Karpas-422 (cell line): ENCODE measurements around the gene TBC1D13. TPM values are rescaled to one million over a fixed set of nuclear protein-coding genes. Genes with fewer than 3 reads are reported as not detected.

ENCODE experiments used
- DNase-seq: peaks from one replicate; pipeline ENCODE4 v3.0.0-alpha.2; 2015
- H2AFZ ChIP-seq: fragments of 200-600 bp; sonication (generic); 2 replicates; pipeline ENCODE4 v1.6.1; 2014; ENCODE audit warnings: antibody characterized with exemption, low read length, mixed read lengths
- H3K27ac ChIP-seq: fragments of 200-600 bp; sonication (generic); 2 replicates; pipeline ENCODE4 v1.5.1; 2014; ENCODE audit warnings: mild to moderate bottlenecking, low read length, moderate library complexity
- H3K27me3 ChIP-seq: fragments of 200-600 bp; sonication (generic); 2 replicates; pipeline ENCODE4 v1.6.1; 2014; ENCODE audit warnings: low read length, mixed read lengths
- H3K36me3 ChIP-seq: fragments of 200-600 bp; sonication (generic); 2 replicates; pipeline ENCODE4 v1.6.1; 2014; ENCODE audit warnings: low read length, mixed read lengths; ENCODE audit not compliant: insufficient read depth
- H3K4me1 ChIP-seq: fragments of 200-600 bp; sonication (generic); 2 replicates; pipeline ENCODE4 v1.6.1; 2014; ENCODE audit warnings: mild to moderate bottlenecking, low read length, mixed read lengths
- H3K4me2 ChIP-seq: fragments of 200-600 bp; sonication (generic); 2 replicates; pipeline ENCODE4 v1.6.1; 2014; ENCODE audit warnings: low read length, low read depth, mild to moderate bottlenecking; ENCODE audit not compliant: poor library complexity, severe bottlenecking
- H3K4me3 ChIP-seq: fragments of 200-600 bp; sonication (generic); 2 replicates; pipeline ENCODE4 v1.5.1; 2014; ENCODE audit warnings: mild to moderate bottlenecking, antibody characterized with exemption, low read length, mixed read lengths
- H3K79me2 ChIP-seq: fragments of 200-600 bp; sonication (generic); 2 replicates; pipeline ENCODE4 v1.6.1; 2014; ENCODE audit warnings: mild to moderate bottlenecking, low read length, mixed read lengths
- H3K9ac ChIP-seq: fragments of 200-600 bp; sonication (generic); 2 replicates; pipeline ENCODE4 v1.6.0; 2014; ENCODE audit warnings: low read length
- H3K9me2 ChIP-seq: fragments of 200-600 bp; sonication (generic), shearing (Covaris generic); replicated peaks from 2 replicates; pipeline ENCODE4 v1.6.0; 2014; ENCODE audit warnings: mild to moderate bottlenecking, low read length, moderate library complexity; ENCODE audit not compliant: insufficient read depth
- H3K9me3 ChIP-seq: fragments of 300-700, 200-600 bp; sonication (generic); 2 replicates; pipeline ENCODE4 v1.6.1; 2014; ENCODE audit warnings: low read length, mixed read lengths
- H4K20me1 ChIP-seq: fragments of 200-600 bp; sonication (generic); 2 replicates; pipeline ENCODE4 v1.6.1; 2014; ENCODE audit warnings: mild to moderate bottlenecking, antibody characterized with exemption, low read length, low read depth; ENCODE audit not compliant: insufficient read depth
- total RNA-seq: library from RNA; depleted of rRNA; stranded (reverse); fragments of >200 nt; shearing (Covaris generic); gene quantifications from 2 replicates; pipeline ENCODE4 v1.2.3, GENCODE V29; 2014; ENCODE audit warnings: low replicate concordance; rRNA removed

Gene TBC1D13, protein sequence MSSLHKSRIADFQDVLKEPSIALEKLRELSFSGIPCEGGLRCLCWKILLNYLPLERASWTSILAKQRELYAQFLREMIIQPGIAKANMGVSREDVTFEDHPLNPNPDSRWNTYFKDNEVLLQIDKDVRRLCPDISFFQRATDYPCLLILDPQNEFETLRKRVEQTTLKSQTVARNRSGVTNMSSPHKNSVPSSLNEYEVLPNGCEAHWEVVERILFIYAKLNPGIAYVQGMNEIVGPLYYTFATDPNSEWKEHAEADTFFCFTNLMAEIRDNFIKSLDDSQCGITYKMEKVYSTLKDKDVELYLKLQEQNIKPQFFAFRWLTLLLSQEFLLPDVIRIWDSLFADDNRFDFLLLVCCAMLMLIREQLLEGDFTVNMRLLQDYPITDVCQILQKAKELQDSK
- total RNA-seq: 6.7 and 9.5 TPM in 2 replicates

- H4K20me1 ChIP-seq: no peaks in the 10 kb centered on the region
- H3K4me3 ChIP-seq: peak within 1 kb of the TSS; percentile 76
- peaks cover 23% of the 10 kb centered on the region for H3K4me1 ChIP-seq
- DNase-seq: peak; percentile 96
- H3K27ac ChIP-seq: peak within 1 kb of the TSS; percentile 16; the same call in 1 of the 2 replicates
- H3K36me3 ChIP-seq: no peaks in the 10 kb centered on the region
- H2AFZ ChIP-seq: peak within 1 kb of the TSS; percentile 99
- H3K79me2 ChIP-seq: peaks cover 22% of the 10 kb centered on the region
- peak within 1 kb of the TSS; percentile 96 for H3K9ac ChIP-seq
- H3K4me2 ChIP-seq: peak within 1 kb of the TSS; percentile 89
- no peaks in the 10 kb centered on the region for H3K27me3 ChIP-seq
- no peaks in the 10 kb centered on the region for H3K9me2 ChIP-seq
- H3K9me3 ChIP-seq: no peaks in the 10 kb centered on the region
Measured at GRCh38 chr9:128786681-128787601, at the start of gene TBC1D13. TBC1D13 (plus strand) TSS chr9:128787253; CDS start chr9:128787354, 101 bp downstream.

GRCh38 chr9:128742401-128742800, 44.7 kb upstream of the TBC1D13 start:
- Histone ChIP-seq H3K79me2 (no peaks in the 10 kb centered on the region), H3K4me3 (no peak overlapping the region), H3K27ac (no peak overlapping the region), H3K27me3 (no peaks in the 10 kb centered on the region), H4K20me1 (no peaks in the 10 kb centered on the region), H2AFZ (no peak overlapping the region), H3K4me1 (peaks cover 3% of the 10 kb centered on the region; the same call in 1 of the 2 replicates), H3K4me2 (no peak overlapping the region), H3K9me2 (no peaks in the 10 kb centered on the region), H3K9me3 (no peaks in the 10 kb centered on the region), H3K9ac (no peak overlapping the region), H3K36me3 (no peaks in the 10 kb centered on the region)
- DNase-seq: no peak

- no peaks in the 10 kb centered on the region for H3K79me2 ChIP-seq
- H3K9ac ChIP-seq: no peak overlapping the region
- H3K9me3 ChIP-seq: no peaks in the 10 kb centered on the region
- H2AFZ ChIP-seq: no peak overlapping the region
- H3K27me3 ChIP-seq: no peaks in the 10 kb centered on the region
- H4K20me1 ChIP-seq: no peaks in the 10 kb centered on the region
- H3K4me2 ChIP-seq: no peak overlapping the region
- H3K4me3 ChIP-seq: no peak overlapping the region
- peaks cover 3% of the 10 kb centered on the region; the same call in 1 of the 2 replicates for H3K4me1 ChIP-seq
- H3K36me3 ChIP-seq: no peaks in the 10 kb centered on the region
- no peaks in the 10 kb centered on the region for H3K9me2 ChIP-seq
- DNase-seq: no peak
- no peak overlapping the region for H3K27ac ChIP-seq
Measured at GRCh38 chr9:128743421-128743820, 43.6 kb upstream of the TBC1D13 start.

DNA sequence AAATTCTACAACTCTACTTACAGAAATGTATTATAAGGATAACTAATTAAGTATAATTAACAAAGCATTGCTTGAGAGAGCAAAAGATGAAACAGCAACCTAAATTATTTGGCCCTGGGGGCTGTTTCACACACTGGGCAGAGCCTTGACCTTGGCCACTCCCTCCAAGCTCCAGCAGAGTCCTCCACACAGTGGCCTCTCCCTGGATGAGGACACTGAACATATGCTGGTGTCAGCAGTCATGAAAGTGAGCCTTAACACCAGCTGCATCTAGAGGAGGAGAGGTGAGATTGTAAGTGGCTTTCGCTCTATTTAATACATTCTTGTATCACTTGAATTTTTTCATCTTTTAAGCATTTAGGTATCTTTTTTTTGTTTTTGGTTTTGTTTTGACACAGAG, 39.8 kb upstream of the TBC1D13 start:
- no peaks in the 10 kb centered on the region for H3K9me3 ChIP-seq
- H3K9me2 ChIP-seq: no peaks in the 10 kb centered on the region
- H3K4me3 ChIP-seq: no peak overlapping the region
- H3K4me2 ChIP-seq: no peak overlapping the region
- H4K20me1 ChIP-seq: no peaks in the 10 kb centered on the region
- DNase-seq: no peak
- H3K4me1 ChIP-seq: peaks cover 3% of the 10 kb centered on the region; the same call in 1 of the 2 replicates
- H3K9ac ChIP-seq: no peak overlapping the region
- no peaks in the 10 kb centered on the region for H3K36me3 ChIP-seq
- no peaks in the 10 kb centered on the region for H3K27me3 ChIP-seq
- H2AFZ ChIP-seq: no peak overlapping the region
- no peak overlapping the region for H3K27ac ChIP-seq
- H3K79me2 ChIP-seq: no peaks in the 10 kb centered on the region

DNA sequence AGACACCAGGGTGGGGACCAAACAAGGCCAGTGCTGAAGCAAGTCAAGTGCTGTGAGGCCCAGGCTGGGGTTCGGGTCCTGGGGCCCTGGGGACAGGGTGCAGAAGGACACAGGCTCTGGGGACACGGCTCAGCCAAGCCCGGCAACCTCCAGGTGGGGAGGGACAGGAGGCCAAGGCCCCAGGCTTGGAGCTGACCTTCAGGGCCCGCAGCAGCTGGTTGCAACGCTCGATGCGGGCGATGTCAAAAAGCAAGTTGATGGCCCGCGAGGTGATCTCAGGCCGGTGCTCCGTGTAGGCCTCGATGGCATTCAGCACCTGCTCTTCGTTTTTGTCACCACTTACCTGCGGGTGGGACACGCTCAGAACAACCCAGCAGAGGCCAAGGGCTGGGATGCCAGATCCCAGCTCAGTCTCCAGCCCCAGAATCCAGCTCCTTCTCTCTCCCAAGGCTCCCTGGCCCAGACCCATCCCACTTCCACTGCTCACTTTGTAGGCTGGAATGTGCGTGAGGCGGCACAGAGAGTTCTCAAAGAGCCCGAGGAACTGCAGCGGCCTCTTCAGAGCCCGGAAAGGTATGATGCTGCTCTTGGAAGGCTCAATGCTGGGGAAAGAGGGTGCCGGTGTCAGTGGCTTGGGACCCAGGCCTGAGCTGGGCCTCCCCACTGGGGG, 36.0 kb upstream of the TBC1D13 start:
- Histone ChIP-seq H3K27ac (no peak overlapping the region), H3K36me3 (peaks cover 4% of the 10 kb centered on the region; the same call in 1 of the 2 replicates), H3K9me2 (no peaks in the 10 kb centered on the region), H3K4me3 (no peak overlapping the region), H3K4me1 (peaks cover 2% of the 10 kb centered on the region; the same call in 1 of the 2 replicates), H3K9ac (no peak overlapping the region), H2AFZ (no peak overlapping the region), H3K9me3 (no peaks in the 10 kb centered on the region), H3K27me3 (no peaks in the 10 kb centered on the region), H4K20me1 (no peaks in the 10 kb centered on the region), H3K4me2 (no peak overlapping the region), H3K79me2 (no peaks in the 10 kb centered on the region; the same call in 1 of the 2 replicates)
- no peak for DNase-seq

DNA sequence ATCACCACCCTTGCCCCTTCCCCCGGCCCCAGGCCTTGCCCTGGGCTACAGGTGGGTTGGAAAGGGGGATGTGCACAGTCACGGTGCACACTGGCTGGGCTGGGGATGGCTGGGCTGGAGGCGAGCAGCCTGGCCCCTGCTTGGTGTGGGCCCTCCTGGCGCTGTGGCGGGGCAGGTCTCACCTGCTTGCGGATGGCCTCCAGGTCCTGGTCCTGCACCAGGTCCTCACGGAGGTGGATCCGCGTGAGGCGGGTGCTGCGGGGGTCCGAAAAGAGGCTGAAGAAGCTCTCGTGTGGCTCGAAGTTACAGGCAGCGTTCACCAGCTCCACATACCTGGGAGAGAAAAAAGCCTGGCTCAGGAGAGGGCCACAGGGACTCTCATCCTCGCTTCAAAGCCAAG, 33.4 kb upstream of the TBC1D13 start:
- H3K27ac ChIP-seq: no peak overlapping the region
- no peak overlapping the region for H3K9ac ChIP-seq
- no peak overlapping the region for H2AFZ ChIP-seq
- H3K27me3 ChIP-seq: no peaks in the 10 kb centered on the region
- no peak for DNase-seq
- peaks cover 4% of the 10 kb centered on the region; the same call in 1 of the 2 replicates for H3K36me3 ChIP-seq
- no peaks in the 10 kb centered on the region for H3K4me1 ChIP-seq
- no peaks in the 10 kb centered on the region; the same call in 1 of the 2 replicates for H3K79me2 ChIP-seq
- H4K20me1 ChIP-seq: no peaks in the 10 kb centered on the region
- no peaks in the 10 kb centered on the region for H3K9me2 ChIP-seq
- H3K9me3 ChIP-seq: no peaks in the 10 kb centered on the region
- no peak overlapping the region for H3K4me3 ChIP-seq
- H3K4me2 ChIP-seq: no peak overlapping the region

GRCh38 chr9:128757602-128758001, 29.5 kb upstream of the TBC1D13 start:
- no peaks in the 10 kb centered on the region for H3K9me3 ChIP-seq
- H3K27me3 ChIP-seq: no peaks in the 10 kb centered on the region
- no peak overlapping the region for H3K4me2 ChIP-seq
- peaks cover 4% of the 10 kb centered on the region; the same call in 1 of the 2 replicates for H3K36me3 ChIP-seq
- no peak overlapping the region for H2AFZ ChIP-seq
- H3K4me1 ChIP-seq: no peaks in the 10 kb centered on the region
- H4K20me1 ChIP-seq: no peaks in the 10 kb centered on the region
- DNase-seq: no peak
- no peaks in the 10 kb centered on the region for H3K9me2 ChIP-seq
- H3K79me2 ChIP-seq: peaks cover 2% of the 10 kb centered on the region; the same call in 1 of the 2 replicates
- no peak overlapping the region for H3K4me3 ChIP-seq
- H3K27ac ChIP-seq: no peak overlapping the region
- H3K9ac ChIP-seq: no peak overlapping the region
